Mucosa of rectum (tissue), 2 donors: ENCODE measurements around the gene CNPY2.
"Not testable (repeated sequence)": the region's sequence is repeated elsewhere in the genome, so short reads cannot be mapped to it uniquely, and the experiment has no call there.

Experiments
- H3K27ac ChIP-seq, 2 donors: one replicate each; pipeline ENCODE4 v1.7.0; 2013; ENCODE audit warnings: inconsistent platforms in 2 of 2, low read depth in 2 of 2, low read length in 2 of 2
- H3K27me3 ChIP-seq, 2 donors: one replicate each; pipeline ENCODE4 v1.7.0; 2013; ENCODE audit warnings: low read length in 2 of 2; ENCODE audit not compliant: control insufficient read depth in 2 of 2, insufficient read depth in 2 of 2
- H3K36me3 ChIP-seq, 2 donors: one replicate each; pipeline ENCODE4 v1.7.0; 2013; ENCODE audit warnings: low read length in 2 of 2; ENCODE audit not compliant: control insufficient read depth in 2 of 2, insufficient read depth in 2 of 2
- H3K4me1 ChIP-seq, 2 donors: one replicate each; pipeline ENCODE4 v1.7.0; 2013; ENCODE audit warnings: low read length in 2 of 2, mild to moderate bottlenecking in 1 of 2; ENCODE audit not compliant: control insufficient read depth in 2 of 2, insufficient read depth in 2 of 2
- H3K4me3 ChIP-seq, 2 donors: one replicate each; pipeline ENCODE4 v1.7.0; 2013; ENCODE audit warnings: low read length in 2 of 2
- H3K9ac ChIP-seq, 2 donors: one replicate each; pipeline ENCODE4 v1.7.0; 2013; ENCODE audit warnings: low read length in 2 of 2, low read depth in 1 of 2, mild to moderate bottlenecking in 1 of 2
- H3K9me3 ChIP-seq, 2 donors: one replicate each; pipeline ENCODE4 v1.7.0; 2013; ENCODE audit warnings: low read length in 2 of 2; ENCODE audit not compliant: control insufficient read depth in 2 of 2
- donor health status: healthy.
- donor health status: Normal muscosa, but diverticular disease.

The CNPY2 gene

DNA sequence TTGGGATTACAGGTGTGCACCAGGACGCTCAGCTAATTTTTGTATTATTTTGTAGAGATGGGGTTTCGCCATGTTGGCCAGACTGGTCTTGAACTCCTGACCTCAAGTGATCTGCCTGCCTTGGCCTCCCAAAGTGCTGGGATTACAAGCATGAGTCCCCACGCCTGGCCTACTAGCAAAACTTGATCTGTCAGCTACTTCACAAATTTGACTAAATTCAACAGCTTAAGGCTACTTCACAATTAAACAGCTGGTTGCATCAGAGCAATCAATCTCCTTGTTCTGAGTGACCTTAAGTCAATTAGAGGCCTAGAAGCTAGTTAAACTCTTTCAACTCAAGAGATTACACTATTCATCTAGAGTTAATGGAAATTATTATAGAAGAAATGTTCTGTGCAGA is 36.9 kb downstream of the CNPY2 start:
- H3K27me3 ChIP-seq: no peaks in the 10 kb centered on the region
- no peak overlapping the region for H3K4me3 ChIP-seq
- peaks cover 67 to 71% of the 10 kb centered on the region in 2 donors for H3K36me3 ChIP-seq
- no peaks in the 10 kb centered on the region for H3K9me3 ChIP-seq
- H3K9ac ChIP-seq: no peak overlapping the region
- H3K4me1 ChIP-seq: no peaks in the 10 kb centered on the region
- H3K27ac ChIP-seq: no peak overlapping the region

DNA sequence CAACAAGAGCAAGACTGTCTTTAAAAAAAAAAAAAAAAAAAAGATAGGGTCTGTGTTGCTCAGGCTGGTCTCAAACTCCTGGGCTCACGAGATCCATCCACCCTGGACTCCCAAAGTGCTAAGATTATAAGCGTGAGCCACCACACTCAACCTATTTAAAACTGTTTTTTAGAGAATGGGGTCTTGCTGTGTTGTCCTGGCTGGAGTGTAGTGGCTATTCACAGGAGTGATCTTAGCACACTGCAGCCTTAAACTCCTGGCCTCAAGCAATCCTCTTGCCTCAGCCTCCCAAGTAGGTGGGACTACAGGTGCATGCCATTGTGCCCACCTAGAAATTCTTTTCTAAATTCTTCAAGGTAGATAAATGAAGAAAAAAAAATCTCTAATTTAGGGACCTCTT is 41.5 kb downstream of the CNPY2 start:
- H3K27ac ChIP-seq: no peak overlapping the region
- no peaks in the 10 kb centered on the region for H3K27me3 ChIP-seq
- no peak overlapping the region for H3K9ac ChIP-seq
- H3K4me1 ChIP-seq: no peaks in the 10 kb centered on the region
- no peaks in the 10 kb centered on the region for H3K9me3 ChIP-seq
- H3K36me3 ChIP-seq: peaks cover 53 to 73% of the 10 kb centered on the region in 2 donors
- no peak overlapping the region for H3K4me3 ChIP-seq

DNA sequence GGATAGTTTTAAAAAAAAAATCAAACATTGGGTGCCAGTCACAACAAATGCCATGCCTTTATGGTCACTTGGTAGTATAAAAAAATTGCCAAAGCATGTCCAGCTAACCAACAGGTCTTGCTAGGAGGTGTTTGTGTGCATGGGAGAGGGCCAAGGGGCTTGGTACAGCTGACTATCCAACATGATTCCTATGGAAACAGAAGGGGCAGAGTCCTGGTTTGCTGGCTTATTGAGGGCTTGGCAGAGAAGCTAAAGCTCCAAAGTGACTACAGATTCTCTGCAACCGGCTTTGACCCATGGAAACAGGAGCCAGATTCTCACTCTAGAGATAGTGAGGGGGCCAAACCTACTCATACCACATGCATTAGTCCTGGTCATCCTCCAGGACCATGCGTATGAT is 43.3 kb downstream of the CNPY2 start:
- not testable (repeated sequence) for H3K9me3 ChIP-seq, H3K27ac ChIP-seq, H3K4me1 ChIP-seq, H3K27me3 ChIP-seq, H3K9ac ChIP-seq, H3K4me3 ChIP-seq
- H3K36me3 ChIP-seq: peaks cover 39 to 60% of the 10 kb centered on the region in 2 donors

DNA sequence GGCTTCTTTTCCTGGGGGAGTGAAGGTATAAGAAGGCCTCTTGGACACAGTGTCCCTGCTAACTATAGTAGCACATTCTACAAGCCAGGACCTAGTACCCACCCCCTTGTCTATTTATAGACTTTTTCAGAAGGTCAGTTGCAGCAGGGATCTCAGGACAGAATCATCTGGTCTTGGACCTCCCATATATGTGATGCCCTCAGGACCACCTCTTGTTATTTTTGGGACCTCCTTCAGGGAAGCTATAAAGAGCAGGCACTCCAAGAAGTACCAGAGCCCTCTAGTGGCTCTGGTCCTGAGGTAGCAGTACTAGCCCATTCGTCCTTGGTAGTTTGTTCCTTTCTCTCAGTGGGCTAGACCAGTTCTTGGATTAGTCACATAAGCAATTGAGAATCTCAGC is 44.8 kb downstream of the CNPY2 start:
- H3K27ac ChIP-seq: no peak overlapping the region

DNA sequence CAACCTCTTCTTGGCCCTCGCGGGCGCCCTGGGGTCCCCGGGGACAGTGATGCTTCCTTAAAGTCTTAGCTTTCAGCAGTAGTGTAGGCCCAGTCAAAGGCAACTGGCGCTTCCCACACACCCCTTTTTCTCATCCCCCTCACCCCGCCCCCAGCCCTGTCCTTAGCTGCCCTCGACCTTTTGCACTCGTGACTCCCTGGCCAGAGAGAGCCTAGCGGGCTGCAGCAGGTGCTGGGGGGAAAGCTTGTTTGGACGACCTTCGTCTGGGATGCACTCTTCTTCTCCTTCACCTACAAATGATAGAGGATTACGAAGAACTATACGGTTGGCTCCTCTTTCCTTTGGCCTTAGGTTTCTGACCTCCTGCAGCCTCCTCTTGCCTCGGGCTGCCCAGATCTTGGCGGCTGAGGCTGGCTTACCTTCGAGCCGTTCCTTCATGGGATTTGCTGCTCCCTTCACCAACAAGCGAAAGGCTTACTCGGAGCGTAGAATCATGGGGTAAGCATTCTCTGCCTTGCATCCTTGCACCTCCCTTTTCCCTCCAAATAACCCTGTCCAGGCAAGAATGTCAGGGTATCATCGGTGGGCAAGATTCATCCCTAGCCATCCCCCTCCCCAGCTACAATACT is 48.2 kb downstream of the CNPY2 start:
- Histone ChIP-seq H3K36me3 (peaks cover 10 to 26% of the 10 kb centered on the region in 2 donors), H3K4me1 (peaks cover 10 to 11% of the 10 kb centered on the region in 2 donors), H3K27ac (peak overlapping the region in 1 of 2 donors; percentile 98), H3K9me3 (no peaks in the 10 kb centered on the region), H3K9ac (peak overlapping the region; percentile 75 to 87), H3K27me3 (no peaks in the 10 kb centered on the region), H3K4me3 (peak overlapping the region; percentile 71 to 89)

More for the DNA sequence above, 44.8 kb downstream of the CNPY2 start:
- Histone ChIP-seq H3K36me3 (peaks cover 34 to 56% of the 10 kb centered on the region in 2 donors), H3K9ac (no peak overlapping the region), H3K4me3 (no peak overlapping the region), H3K9me3 (no peaks in the 10 kb centered on the region), H3K4me1 (peaks cover 10 to 11% of the 10 kb centered on the region in 2 donors), H3K27me3 (no peaks in the 10 kb centered on the region)

DNA sequence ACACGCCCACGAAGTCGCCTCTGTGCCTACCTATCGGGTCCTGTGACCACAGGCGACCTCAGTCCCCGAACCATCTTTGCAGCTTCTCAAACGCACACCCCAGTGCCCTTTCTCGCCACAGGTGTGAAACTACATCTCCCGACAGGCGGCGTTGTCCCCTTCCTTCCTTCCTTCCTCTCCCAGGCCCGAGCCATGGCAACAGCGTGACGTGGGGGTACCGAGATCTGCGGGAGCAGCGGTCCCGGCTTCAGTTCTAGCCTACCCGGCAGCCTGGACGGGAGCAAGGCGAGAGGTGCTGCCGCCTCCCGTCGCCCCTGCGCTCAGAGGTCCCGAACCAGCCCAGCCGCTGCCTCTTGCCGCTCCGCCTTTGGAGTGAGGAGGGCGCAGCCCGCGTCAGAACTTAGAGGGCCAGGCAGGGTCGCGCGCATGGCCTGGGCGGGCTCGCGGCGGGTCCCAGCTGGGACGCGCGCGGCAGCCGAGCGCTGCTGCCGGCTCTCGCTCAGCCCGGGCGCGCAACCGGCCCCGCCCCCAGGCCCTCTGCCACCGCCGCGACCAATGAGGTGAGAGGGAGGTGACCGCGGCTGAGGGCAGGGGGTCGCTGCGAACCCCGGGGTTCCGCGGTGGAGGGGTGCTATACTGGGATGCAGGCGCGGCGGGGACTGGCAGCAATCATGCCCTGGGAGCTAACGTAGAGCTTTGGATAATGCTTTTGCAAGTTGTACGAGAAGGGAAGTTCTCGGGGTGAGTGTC is 48.9 kb downstream of the CNPY2 start, which contains the start of gene COQ10A:
COQ10A (plus strand) TSS at position 250 of the 750 bp plus-strand sequence; CDS start at position 427, 177 bp downstream.
- H3K4me1 ChIP-seq: peaks cover 10 to 11% of the 10 kb centered on the region in 2 donors
- H3K9me3 ChIP-seq: no peaks in the 10 kb centered on the region
- peaks cover 7 to 21% of the 10 kb centered on the region in 2 donors for H3K36me3 ChIP-seq
- H3K9ac ChIP-seq: peak within 1 kb of the TSS; percentile 75 to 87
- H3K27ac ChIP-seq: peak within 1 kb of the TSS; percentile 87 to 98
- H3K27me3 ChIP-seq: no peaks in the 10 kb centered on the region
- H3K4me3 ChIP-seq: peak within 1 kb of the TSS; percentile 71 to 89

DNA sequence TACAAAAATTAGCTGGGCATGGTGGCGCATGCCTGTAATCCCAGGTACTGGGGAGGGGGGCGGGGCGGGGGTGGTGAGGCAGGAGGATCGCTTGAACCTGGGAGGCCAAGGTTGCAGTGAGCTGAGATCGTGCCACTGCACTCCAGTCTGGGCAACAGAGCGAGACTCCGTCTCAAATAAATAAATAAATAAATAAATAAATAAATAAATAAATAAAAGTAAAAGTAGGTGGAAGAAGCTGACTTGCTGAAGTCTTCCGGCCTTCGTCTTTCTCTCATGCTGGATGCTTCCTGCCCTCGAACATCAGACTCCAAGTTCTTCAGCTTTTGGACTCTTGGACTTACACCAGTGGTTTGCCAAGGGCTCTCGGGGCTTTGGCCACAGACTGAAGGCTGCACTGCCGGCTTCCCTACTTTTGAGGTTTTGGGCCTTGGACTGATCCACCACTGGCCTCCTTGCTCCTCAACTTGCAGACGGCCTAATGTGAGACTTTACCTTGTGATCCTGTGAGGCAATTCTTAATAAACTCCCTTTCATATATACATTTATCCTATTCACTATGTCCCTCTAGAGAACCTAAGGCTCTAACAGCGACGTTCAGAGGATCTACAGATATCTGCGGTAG is 49.6 kb downstream of the CNPY2 start:
- peak overlapping the region; percentile 71 to 89 for H3K4me3 ChIP-seq
- H3K4me1 ChIP-seq: peaks cover 10 to 11% of the 10 kb centered on the region in 2 donors
- peak overlapping the region; percentile 87 to 98 for H3K27ac ChIP-seq
- H3K9me3 ChIP-seq, H3K27me3 ChIP-seq: not testable (repeated sequence)
- peak overlapping the region; percentile 75 to 87 for H3K9ac ChIP-seq
- peaks cover 2 to 14% of the 10 kb centered on the region in 2 donors for H3K36me3 ChIP-seq

DNA sequence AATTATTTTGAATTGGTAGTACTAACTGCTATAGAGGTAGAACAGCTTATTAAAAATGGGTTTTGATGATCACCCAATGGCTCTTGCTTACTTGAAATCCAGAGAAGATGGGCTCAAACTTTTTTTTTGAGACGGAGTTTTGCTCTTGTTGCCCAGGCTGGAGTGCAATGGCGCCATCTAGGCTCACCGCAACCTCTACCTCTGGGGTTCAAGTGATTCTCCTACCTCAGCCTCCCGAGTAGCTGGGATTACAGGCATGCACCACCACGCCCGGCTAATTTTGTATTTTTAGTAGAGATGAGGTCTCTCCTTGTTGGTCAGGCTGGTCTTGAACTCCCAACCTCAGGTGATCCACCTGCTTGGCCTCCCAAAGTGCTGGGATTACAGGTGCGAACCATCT is 52.8 kb downstream of the CNPY2 start:
- not testable (repeated sequence) for H3K9ac ChIP-seq, H3K36me3 ChIP-seq

DNA sequence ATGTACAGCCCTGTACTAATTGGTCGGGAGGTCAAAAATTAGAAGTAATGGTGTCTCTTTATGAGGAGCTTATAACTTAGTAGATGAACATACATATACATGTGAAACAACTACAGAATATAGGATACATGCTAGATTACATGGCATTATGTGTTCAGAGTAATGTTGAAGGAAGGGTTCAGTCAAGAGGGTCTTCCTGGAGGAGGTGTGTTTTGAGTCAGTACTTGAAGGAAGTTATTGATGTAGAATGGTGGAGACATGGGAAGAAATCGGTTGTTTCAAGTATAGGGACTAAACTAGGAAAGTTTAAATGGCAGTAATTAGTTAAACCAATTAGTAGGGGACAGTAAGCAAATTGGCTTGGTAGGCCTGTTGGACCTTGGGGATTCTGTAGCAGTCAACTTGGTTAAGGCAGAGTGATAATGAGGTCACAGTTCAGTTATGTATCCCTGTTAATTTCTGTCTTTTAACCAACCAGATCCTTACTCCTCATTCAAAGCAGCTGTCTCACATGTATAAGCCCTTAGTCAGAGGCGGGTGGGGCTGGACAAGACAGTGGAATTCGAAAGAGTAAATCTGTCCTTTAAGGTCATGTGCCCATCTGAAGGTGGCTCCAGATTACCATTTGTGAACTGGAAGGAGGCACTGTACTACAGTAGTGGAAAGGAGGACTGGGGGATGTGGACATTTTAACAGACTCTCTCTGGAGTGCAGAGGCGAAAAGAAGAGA is 54.1 kb downstream of the CNPY2 start:
- H3K27ac ChIP-seq: no peak overlapping the region
- H3K36me3 ChIP-seq: no peaks in the 10 kb centered on the region
- no peaks in the 10 kb centered on the region for H3K27me3 ChIP-seq
- H3K9ac ChIP-seq: no peak overlapping the region
- peaks cover 17 to 21% of the 10 kb centered on the region in 2 donors for H3K4me1 ChIP-seq
- no peaks in the 10 kb centered on the region for H3K9me3 ChIP-seq
- H3K4me3 ChIP-seq: no peak overlapping the region

More for the DNA sequence above, 52.8 kb downstream of the CNPY2 start:
- not testable (repeated sequence) for H3K9me3 ChIP-seq, H3K27ac ChIP-seq, H3K4me3 ChIP-seq, H3K27me3 ChIP-seq
- peaks cover 15 to 16% of the 10 kb centered on the region in 2 donors for H3K4me1 ChIP-seq
